Measurements from ENCODE around the gene PIGL. TPM values are rescaled to one million over a fixed set of nuclear protein-coding genes. Genes with fewer than 3 reads are reported as not detected.
"Not testable (repeated sequence)": the region's sequence is repeated elsewhere in the genome, so short reads cannot be mapped to it uniquely, and the experiment has no call there.

The PIGL gene
- total RNA-seq, 1 donor from 2014 or later = 53.0 TPM

DNA sequence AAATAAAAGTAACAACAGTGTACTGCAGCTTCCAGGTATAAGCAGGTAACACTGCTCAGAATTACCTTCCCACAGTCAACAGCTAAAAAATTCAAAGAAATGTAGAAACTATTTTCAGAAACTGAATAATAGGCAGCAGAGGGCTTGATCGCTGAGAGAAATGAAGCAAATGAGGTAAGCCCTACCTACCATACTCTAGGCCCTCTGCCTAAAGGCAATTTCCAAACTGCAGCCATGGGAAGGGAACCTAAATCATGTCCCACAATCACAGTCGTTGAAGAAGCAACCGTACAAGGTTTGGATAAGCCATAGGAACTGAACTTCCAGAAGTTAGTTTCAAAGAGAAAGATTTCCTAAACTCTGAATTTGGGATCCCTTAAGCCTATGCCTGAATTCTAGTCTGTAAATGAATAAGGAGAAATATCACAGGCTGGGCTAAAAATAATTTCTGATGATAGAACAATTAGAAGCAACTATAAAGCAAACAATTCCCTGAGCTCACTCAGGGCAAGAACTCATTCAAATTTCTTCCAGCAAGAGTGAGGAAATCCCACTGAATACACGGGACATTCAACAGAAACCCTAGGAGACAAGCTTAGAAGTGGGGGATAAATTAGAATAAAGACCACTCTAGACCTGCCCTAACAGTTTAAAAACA is 26.2 kb upstream of the PIGL start:
- H3K27me3 ChIP-seq (ENCODE audit: control insufficient read depth, insufficient read depth, low read length) = no peaks in the 10 kb centered on the region
- TF ChIP-seq, protein P1, sequence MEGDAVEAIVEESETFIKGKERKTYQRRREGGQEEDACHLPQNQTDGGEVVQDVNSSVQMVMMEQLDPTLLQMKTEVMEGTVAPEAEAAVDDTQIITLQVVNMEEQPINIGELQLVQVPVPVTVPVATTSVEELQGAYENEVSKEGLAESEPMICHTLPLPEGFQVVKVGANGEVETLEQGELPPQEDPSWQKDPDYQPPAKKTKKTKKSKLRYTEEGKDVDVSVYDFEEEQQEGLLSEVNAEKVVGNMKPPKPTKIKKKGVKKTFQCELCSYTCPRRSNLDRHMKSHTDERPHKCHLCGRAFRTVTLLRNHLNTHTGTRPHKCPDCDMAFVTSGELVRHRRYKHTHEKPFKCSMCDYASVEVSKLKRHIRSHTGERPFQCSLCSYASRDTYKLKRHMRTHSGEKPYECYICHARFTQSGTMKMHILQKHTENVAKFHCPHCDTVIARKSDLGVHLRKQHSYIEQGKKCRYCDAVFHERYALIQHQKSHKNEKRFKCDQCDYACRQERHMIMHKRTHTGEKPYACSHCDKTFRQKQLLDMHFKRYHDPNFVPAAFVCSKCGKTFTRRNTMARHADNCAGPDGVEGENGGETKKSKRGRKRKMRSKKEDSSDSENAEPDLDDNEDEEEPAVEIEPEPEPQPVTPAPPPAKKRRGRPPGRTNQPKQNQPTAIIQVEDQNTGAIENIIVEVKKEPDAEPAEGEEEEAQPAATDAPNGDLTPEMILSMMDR (IDR thresholded peaks at IDR 0.05; ENCODE audit: insufficient read depth, low read length, poor library complexity, severe bottlenecking) = no peak
- no peak for DNase-seq (ENCODE audit: low read depth)
- H3K4me3 ChIP-seq (ENCODE audit: low read depth, low read length) = no peak overlapping the region
- no peaks in the 10 kb centered on the region for H3K36me3 ChIP-seq (ENCODE audit: control insufficient read depth, insufficient read depth, low read length)

DNA sequence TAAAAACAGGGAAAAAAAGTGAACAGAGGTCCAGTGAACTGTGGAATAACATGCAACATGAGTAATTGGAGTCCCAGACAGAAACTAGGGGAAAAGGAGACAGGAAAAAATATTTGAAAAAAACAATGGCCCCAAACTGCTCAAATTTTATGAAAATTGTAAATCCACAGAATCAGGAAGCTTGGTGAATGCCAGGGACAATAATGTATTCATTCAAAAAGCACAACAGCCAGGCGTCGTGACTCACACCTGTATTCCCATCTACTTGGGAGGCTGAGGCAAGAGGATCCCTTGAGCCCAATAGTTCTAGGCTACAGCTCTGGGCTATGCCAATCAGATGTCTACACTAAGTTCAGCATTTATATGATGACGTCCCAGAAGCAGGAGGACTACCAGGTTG is 25.4 kb upstream of the PIGL start:
- TF ChIP-seq, protein P1 (IDR thresholded peaks at IDR 0.05; ENCODE audit: insufficient read depth, low read length, poor library complexity, severe bottlenecking) = no peak
- no peak for DNase-seq (ENCODE audit: low read depth)
- Histone ChIP-seq H3K4me3 (ENCODE audit: low read depth, low read length) (no peak overlapping the region), H3K36me3 (ENCODE audit: control insufficient read depth, insufficient read depth, low read length) (no peaks in the 10 kb centered on the region), H3K27me3 (ENCODE audit: control insufficient read depth, insufficient read depth, low read length) (no peaks in the 10 kb centered on the region)

DNA sequence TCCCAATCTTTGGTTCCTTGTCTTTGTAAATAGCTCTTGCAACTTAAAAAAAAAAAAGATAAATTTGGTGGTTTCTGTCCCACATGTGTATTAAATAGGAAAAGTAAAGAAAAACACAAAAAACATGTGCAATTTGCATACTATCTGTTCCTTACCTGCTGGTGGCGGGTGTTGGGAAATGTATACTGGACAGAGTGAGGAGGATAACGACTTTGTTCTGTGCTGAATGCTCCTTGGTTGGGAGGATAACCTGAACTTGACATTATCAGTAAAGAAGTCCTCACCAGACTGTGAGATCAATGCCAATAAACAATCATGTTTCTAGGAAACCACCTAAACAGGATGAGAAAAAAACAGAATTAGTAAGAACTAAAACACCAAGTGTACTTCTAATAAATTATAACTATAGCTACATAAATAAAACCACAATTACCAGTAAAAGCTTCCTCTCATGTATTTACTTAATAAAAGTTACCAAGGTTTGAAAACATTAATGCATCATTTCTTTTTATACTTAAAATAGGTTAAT is 22.6 kb upstream of the PIGL start:
- H3K36me3 ChIP-seq (ENCODE audit: control insufficient read depth, insufficient read depth, low read length); H3K27me3 ChIP-seq (ENCODE audit: control insufficient read depth, insufficient read depth, low read length); DNase-seq (ENCODE audit: low read depth); H3K4me3 ChIP-seq (ENCODE audit: low read depth, low read length): not testable (repeated sequence)

DNA sequence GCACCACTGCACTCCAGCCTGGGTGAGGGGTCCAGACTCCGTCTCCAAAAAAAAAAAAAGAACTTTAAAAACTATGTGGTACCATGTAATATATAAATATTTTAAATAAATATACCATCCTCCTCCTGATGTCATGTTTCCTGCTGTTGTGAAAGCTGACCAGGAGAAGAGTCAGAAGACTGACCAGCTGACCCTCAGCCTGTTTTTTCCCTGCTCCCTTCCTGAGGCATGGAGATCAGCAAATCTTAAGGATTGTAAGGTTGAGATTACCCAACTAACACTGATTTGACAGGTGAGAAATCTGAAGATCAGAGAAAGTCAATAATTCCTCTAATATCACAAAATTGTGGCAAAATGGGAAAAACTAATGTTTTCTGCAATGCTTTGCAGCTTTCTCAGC is 19.7 kb upstream of the PIGL start:
- no peak for DNase-seq (ENCODE audit: low read depth)
- TF ChIP-seq, protein P1 (IDR thresholded peaks at IDR 0.05; ENCODE audit: insufficient read depth, low read length, poor library complexity, severe bottlenecking) = no peak
- Histone ChIP-seq H3K4me3 (ENCODE audit: low read depth, low read length) (no peak overlapping the region), H3K27me3 (ENCODE audit: control insufficient read depth, insufficient read depth, low read length) (no peaks in the 10 kb centered on the region), H3K36me3 (ENCODE audit: control insufficient read depth, insufficient read depth, low read length) (no peaks in the 10 kb centered on the region)

DNA sequence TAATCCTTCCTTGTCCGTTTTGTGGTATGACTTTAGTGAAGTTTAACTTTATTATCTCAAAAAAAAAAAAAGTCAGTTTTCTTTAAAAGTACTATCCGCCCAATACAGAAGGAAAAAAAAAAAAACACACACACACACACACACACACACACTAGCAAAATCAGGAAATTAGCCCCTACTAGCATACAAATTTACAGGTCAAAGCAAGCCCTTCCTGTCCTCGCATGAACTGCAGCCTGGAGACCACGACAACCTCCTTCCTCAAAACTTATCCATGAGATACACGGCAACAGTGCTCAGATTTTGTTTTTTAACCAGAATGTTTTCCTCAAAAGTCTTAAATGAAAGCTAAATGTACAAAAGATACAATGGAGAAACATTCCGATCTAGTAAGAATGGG is 17.9 kb upstream of the PIGL start:
- Histone ChIP-seq H3K4me3 (ENCODE audit: low read depth, low read length) (no peak overlapping the region), H3K27me3 (ENCODE audit: control insufficient read depth, insufficient read depth, low read length) (no peaks in the 10 kb centered on the region), H3K36me3 (ENCODE audit: control insufficient read depth, insufficient read depth, low read length) (no peaks in the 10 kb centered on the region)
- DNase-seq (ENCODE audit: low read depth) = no peak
- TF ChIP-seq, protein P1 (IDR thresholded peaks at IDR 0.05; ENCODE audit: insufficient read depth, low read length, poor library complexity, severe bottlenecking) = no peak

DNA sequence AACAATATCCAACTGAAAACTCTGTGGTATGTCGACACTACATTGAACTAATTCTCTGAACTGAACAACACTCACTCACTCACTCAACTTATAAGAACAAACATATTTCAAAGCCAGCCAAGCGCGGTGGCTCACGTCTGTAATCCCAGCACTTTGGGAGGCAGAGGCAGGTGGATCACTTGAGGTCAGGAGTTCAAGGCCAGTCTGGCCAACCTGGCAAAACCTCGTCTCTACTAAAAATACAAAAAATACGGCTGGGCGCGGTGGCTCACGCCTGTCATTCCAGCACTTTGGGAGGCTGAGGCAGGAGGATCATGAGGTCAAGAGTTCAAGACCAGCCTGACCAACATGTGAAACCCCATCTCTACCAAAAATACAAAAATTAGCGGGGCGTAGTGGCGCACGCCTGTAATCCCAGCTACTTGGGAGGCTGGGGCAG is 15.3 kb upstream of the PIGL start:
- not testable (repeated sequence) for DNase-seq (ENCODE audit: low read depth); H3K27me3 ChIP-seq (ENCODE audit: control insufficient read depth, insufficient read depth, low read length); H3K4me3 ChIP-seq (ENCODE audit: low read depth, low read length); H3K36me3 ChIP-seq (ENCODE audit: control insufficient read depth, insufficient read depth, low read length)

DNA sequence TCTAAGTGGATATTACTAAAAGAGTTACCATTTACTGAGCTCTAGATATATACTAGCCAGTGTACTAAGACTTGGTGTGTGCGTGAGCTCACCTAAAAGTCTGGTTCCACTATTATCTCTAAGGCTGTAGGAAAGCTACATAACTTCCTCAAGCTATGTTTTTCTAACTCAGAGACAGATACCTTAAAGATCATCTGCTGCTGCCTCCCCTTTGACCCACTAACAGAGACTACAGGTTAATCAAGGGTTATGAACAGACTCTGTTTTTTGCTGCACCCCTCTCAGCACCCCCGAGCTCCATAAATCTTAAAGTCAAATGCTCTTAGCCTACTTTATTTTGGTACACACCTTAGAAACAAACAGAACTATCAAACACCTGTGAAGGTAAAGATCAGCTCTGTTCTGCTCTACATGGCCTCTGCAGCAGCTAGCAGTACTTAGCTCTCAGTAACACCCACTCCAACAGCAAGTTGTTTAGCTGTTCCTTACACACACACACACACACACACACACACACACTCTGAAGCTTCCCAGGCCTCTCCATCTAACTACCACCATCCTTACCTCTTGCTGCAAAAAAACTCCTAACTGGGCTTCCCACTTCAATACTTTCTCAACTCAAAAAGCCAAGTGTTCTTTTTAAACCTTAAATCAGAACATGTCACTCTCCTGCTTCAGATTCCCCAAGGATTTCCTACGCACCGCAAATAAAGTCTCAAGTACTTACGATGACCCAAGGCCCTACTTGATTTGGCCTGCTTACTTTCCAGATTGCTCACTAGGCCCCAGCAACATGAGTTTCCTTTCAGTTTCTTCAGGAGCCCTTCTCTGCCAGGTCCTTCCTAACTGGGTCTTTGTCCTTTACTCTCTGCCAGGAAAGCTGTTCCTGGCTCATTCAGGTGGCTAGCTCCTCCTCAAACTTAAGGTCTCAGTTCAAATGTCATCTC is 14.2 kb upstream of the PIGL start:
- not testable (repeated sequence) for DNase-seq (ENCODE audit: low read depth); H3K36me3 ChIP-seq (ENCODE audit: control insufficient read depth, insufficient read depth, low read length); H3K27me3 ChIP-seq (ENCODE audit: control insufficient read depth, insufficient read depth, low read length); H3K4me3 ChIP-seq (ENCODE audit: low read depth, low read length)

DNA sequence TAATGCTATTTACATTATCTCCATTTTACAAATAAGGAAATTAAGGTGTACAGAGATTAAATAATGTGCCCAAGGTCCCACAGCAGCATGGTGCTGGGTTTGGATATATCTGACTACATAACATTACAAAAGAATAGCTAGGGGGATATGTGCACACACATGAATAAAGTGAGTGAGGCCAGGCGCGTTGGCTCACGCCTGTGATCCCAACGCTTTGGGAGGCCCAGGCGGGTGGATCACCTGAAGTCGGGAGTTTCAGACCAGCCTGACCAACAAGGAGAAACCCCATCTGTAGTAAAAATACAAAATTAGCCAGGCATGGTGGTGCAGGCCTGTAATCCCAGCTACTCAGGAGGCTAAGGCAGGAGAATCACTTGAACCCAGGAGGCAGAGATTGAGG is 12.2 kb upstream of the PIGL start:
- H3K4me3 ChIP-seq (ENCODE audit: low read depth, low read length); DNase-seq (ENCODE audit: low read depth); H3K27me3 ChIP-seq (ENCODE audit: control insufficient read depth, insufficient read depth, low read length); H3K36me3 ChIP-seq (ENCODE audit: control insufficient read depth, insufficient read depth, low read length): not testable (repeated sequence)

All from kidney epithelial cell (primary cell).